ENCODE data around the gene PXMP2. TPM values are rescaled to one million over a fixed set of nuclear protein-coding genes. Genes with fewer than 3 reads are reported as not detected.

The PXMP2 gene
- total RNA-seq, 2 donors from 2014 or later: 37.2 to 39.7 TPM

- 98 to 99% methylated on average over 5 of the region's 5 CpGs for WGBS, 2 donors
- Histone ChIP-seq H3K27ac (no peak overlapping the region), H3K9me3 (no peaks in the 10 kb centered on the region), H3K27me3 (no peaks in the 10 kb centered on the region), H3K4me3 (no peak overlapping the region), H3K4me1 (no peaks in the 10 kb centered on the region), H3K36me3 (replicated peaks in 1 of 2; ENCODE audit: insufficient read depth in 1 of 2, low read depth in 2 of 2) (peaks cover 0 to 8% of the 10 kb centered on the region in 2 donors)
- intact Hi-C loops (cut with DNase I): no loop called here
- TF ChIP-seq CTCF (IDR thresholded peaks at IDR 0.05): no peak
- TF ChIP-seq POLR2A (IDR thresholded peaks at IDR 0.05): no peak
- ATAC-seq (no peak), DNase-seq (no peak)
Measured at GRCh38 chr12:132674561-132674960, 12.8 kb upstream of the PXMP2 start.

- Histone ChIP-seq H3K27ac (no peak overlapping the region), H3K9me3 (no peaks in the 10 kb centered on the region), H3K27me3 (no peaks in the 10 kb centered on the region), H3K36me3 (replicated peaks in 1 of 2; ENCODE audit: insufficient read depth in 1 of 2, low read depth in 2 of 2) (peaks cover 0 to 8% of the 10 kb centered on the region in 2 donors), H3K4me1 (no peaks in the 10 kb centered on the region), H3K4me3 (no peak overlapping the region)
- intact Hi-C loops (cut with DNase I): no loop called here
- no peak for TF ChIP-seq POLR2A (IDR thresholded peaks at IDR 0.05)
- no peak for TF ChIP-seq CTCF (IDR thresholded peaks at IDR 0.05)
- 93 to 97% methylated on average over 12 to 14 of the region's 14 CpGs for WGBS, 2 donors
- ATAC-seq (no peak), DNase-seq (no peak)
Measured at GRCh38 chr12:132675757-132676432, 11.5 kb upstream of the PXMP2 start.

- H3K9me3 ChIP-seq: no peaks in the 10 kb centered on the region
- H3K27me3 ChIP-seq: no peaks in the 10 kb centered on the region
- DNase-seq: no peak
- intact Hi-C loops (cut with DNase I): no loop called here
- ATAC-seq: no peak
- TF ChIP-seq CTCF (IDR thresholded peaks at IDR 0.05): no peak
- no peak for TF ChIP-seq POLR2A (IDR thresholded peaks at IDR 0.05)
- H3K4me3 ChIP-seq: no peak overlapping the region
- 92 to 95% methylated on average over 9 of the region's 9 CpGs for WGBS, 2 donors
- H3K27ac ChIP-seq: no peak overlapping the region
- H3K36me3 ChIP-seq (replicated peaks in 1 of 2; ENCODE audit: insufficient read depth in 1 of 2, low read depth in 2 of 2): peaks cover 0 to 8% of the 10 kb centered on the region in 2 donors
- no peaks in the 10 kb centered on the region for H3K4me1 ChIP-seq
Measured at GRCh38 chr12:132677492-132677891, 9.9 kb upstream of the PXMP2 start.

GRCh38 chr12:132685400-132685799 lies 2.0 kb upstream of the PXMP2 start:
- Histone ChIP-seq H3K9me3 (no peaks in the 10 kb centered on the region), H3K27me3 (no peaks in the 10 kb centered on the region), H3K4me3 (no peak overlapping the region), H3K36me3 (replicated peaks in 1 of 2; ENCODE audit: insufficient read depth in 1 of 2, low read depth in 2 of 2) (no peaks in the 10 kb centered on the region), H3K27ac (no peak overlapping the region), H3K4me1 (peaks cover 22% of the 10 kb centered on the region)
- TF ChIP-seq POLR2A (IDR thresholded peaks at IDR 0.05): no peak
- no peak for TF ChIP-seq CTCF (IDR thresholded peaks at IDR 0.05)
- intact Hi-C loops (cut with DNase I): no loop called here
- no peak for ATAC-seq
- WGBS, 2 donors: 71 to 85% methylated on average over 4 to 5 of the region's 5 CpGs
- no peak for DNase-seq

- ATAC-seq: peak; percentile 39
- intact Hi-C loops (cut with DNase I): no loop called here
Measured at GRCh38 chr12:132686825-132687210, 569 bp upstream of the PXMP2 start.

More at GRCh38 chr12:132686825-132687210, 569 bp upstream of the PXMP2 start:
- peaks cover 22% of the 10 kb centered on the region for H3K4me1 ChIP-seq
- no peaks in the 10 kb centered on the region for H3K27me3 ChIP-seq
- peak in 2 of 4 donors; percentile 22 to 24 for DNase-seq
- no peaks in the 10 kb centered on the region for H3K36me3 ChIP-seq (replicated peaks in 1 of 2; ENCODE audit: insufficient read depth in 1 of 2, low read depth in 2 of 2)
- H3K9me3 ChIP-seq: no peaks in the 10 kb centered on the region
- peak overlapping the region; percentile 46 to 81 (median 69) for H3K27ac ChIP-seq
- peak overlapping the region; percentile 38 to 39 for H3K4me3 ChIP-seq
- WGBS, 2 donors: 0% methylated on average over 1 to 46 of the region's 55 CpGs
- no peak for TF ChIP-seq POLR2A (IDR thresholded peaks at IDR 0.05)
- no peak for TF ChIP-seq CTCF (IDR thresholded peaks at IDR 0.05)
